AG10803 (cell line): Measurements from ENCODE around the gene DNPH1.
A peak's percentile ranks its signal among the peaks of the same experiment; 100 is the strongest.

ENCODE experiments used
- DNase-seq: peaks from one replicate; pipeline ENCODE4 v3.0.0; 2010; ENCODE audit warnings: low read depth
- H3K4me3 ChIP-seq: 2 replicates; pipeline ENCODE4 v1.5.1; 2011; ENCODE audit warnings: mild to moderate bottlenecking, low read length, control low read depth
- TF ChIP-seq, protein P1 (sequence below): conservative IDR thresholded peaks from 2 replicates; pipeline ENCODE4 v1.5.1; 2011; ENCODE audit warnings: mild to moderate bottlenecking, low read length, control low read depth, inconsistent platforms

Gene DNPH1

GRCh38 chr6:43257367-43258145 lies 28.3 kb upstream of the DNPH1 start:
- H3K4me3 ChIP-seq, result no peak overlapping the region
- TF ChIP-seq, protein P1, sequence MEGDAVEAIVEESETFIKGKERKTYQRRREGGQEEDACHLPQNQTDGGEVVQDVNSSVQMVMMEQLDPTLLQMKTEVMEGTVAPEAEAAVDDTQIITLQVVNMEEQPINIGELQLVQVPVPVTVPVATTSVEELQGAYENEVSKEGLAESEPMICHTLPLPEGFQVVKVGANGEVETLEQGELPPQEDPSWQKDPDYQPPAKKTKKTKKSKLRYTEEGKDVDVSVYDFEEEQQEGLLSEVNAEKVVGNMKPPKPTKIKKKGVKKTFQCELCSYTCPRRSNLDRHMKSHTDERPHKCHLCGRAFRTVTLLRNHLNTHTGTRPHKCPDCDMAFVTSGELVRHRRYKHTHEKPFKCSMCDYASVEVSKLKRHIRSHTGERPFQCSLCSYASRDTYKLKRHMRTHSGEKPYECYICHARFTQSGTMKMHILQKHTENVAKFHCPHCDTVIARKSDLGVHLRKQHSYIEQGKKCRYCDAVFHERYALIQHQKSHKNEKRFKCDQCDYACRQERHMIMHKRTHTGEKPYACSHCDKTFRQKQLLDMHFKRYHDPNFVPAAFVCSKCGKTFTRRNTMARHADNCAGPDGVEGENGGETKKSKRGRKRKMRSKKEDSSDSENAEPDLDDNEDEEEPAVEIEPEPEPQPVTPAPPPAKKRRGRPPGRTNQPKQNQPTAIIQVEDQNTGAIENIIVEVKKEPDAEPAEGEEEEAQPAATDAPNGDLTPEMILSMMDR, result no peak
- no peak for DNase-seq

- TF ChIP-seq, protein P1, result no peak
- no peak for DNase-seq
- no peak overlapping the region for H3K4me3 ChIP-seq
These were observed 27.5 kb upstream of the DNPH1 start for GRCh38 chr6:43256670-43257366.

- TF ChIP-seq, protein P1, result no peak
- H3K4me3 ChIP-seq, result no peak overlapping the region
- DNase-seq, result no peak
These were observed 26.2 kb upstream of the DNPH1 start for GRCh38 chr6:43255408-43256054.

DNA sequence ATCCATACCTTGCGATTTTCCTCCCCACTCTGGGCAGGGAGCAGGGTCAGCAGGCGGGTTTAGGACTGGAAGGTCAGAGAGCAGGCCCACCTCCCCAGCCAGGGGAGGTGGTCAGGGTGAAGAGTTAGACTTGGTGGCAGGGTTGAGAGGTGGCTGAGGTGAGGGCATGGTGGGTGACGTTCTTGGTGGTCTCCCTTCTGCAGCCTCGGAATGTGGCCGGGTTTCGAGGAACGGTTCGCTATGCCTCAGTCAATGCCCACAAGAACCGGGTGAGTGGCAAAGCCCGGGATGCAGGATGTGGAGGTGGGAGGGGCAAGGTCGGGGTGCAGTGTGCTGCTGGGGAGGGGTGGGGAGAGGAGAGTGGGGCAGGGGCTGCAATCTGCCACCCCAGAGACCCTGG lies 25.6 kb upstream of the DNPH1 start:
- H3K4me3 ChIP-seq, result no peak overlapping the region
- DNase-seq, result no peak
- TF ChIP-seq, protein P1, result no peak

DNA sequence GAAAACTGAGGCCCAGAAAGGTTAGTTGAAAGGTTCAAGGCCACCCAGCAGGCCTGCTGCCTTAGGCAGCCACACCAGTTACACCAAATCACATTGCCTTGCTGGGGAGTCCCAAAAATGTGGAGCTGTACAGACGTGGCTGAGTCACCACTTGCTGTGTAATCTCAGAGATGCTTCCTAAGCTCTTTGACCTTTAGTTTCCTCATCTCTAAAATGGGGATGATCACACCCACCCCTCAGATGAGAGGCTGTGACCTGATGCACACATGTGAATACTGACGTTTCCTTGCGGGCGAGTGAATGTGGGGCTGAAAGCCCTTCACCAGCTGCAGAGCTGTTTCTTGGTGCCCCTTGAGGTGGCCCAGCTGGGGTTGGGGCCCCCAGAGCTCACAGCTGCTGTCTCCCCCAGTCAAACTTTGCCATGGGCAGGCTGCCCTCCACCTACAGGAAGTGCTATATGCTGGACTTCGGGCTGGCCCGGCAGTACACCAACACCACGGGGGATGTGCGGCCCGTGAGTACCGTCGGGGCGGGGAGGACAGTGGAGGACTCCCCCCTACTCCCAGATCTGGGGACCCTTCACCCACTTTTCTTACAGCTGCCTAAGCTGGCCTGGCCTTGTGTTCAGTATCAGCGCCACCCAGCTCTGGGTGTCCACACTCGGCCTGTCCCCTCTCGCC lies 25.0 kb upstream of the DNPH1 start:
- H3K4me3 ChIP-seq, result no peak overlapping the region
- TF ChIP-seq, protein P1, result no peak
- peak; percentile 25 for DNase-seq

DNA sequence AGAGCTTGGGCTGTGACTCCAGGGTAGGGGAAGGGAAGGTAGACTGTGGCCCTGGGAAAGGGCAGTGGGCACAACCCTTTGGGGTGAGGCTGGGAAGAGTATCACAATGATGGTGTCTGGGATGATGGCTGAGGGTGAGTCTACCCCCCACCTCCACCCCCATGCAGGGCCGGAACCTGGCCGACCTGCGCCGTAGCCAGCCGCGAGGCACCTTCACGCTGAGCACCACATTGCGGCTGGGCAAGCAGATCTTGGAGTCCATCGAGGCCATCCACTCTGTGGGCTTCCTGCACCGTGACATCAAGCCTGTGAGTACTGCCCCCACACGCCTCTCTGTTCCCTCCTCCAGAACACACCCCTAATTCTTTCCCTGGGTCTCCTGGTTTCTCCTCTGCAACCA lies 24.1 kb upstream of the DNPH1 start:
- TF ChIP-seq, protein P1, result no peak
- H3K4me3 ChIP-seq, result no peak overlapping the region
- DNase-seq, result no peak
